Left lung (tissue), 10 donors: ENCODE data around the gene NECTIN1. TPM values are rescaled to one million over a fixed set of nuclear protein-coding genes. Genes with fewer than 3 reads are reported as not detected.

Source experiments
- ATAC-seq: fragments of 200-7000 bp; cut with Tn5 transposase; one replicate; pipeline ENCODE4 v1.9.1; 2020; ENCODE audit warnings: moderate library complexity
- DNase-seq, 4 donors: peaks; one replicate each; pipeline ENCODE4 v3.0.0-alpha.2; 2013 to 2020
- H3K27ac ChIP-seq, 2 donors: fragments of 200-600 bp; sonication (generic) in 1 of 2; one replicate each; pipeline versions ENCODE4 v1.5.0 to v1.8.0; 2020 to 2021
- H3K27me3 ChIP-seq, 2 donors: fragments of 200-600 bp; sonication (generic) in 1 of 2; one replicate each; pipeline versions ENCODE4 v1.5.0 to v1.8.0; 2020 to 2021
- H3K36me3 ChIP-seq, 2 donors: fragments of 200-600 bp; sonication (generic) in 1 of 2; one replicate each; pipeline versions ENCODE4 v1.5.0 to v1.8.0; 2020 to 2021
- H3K4me1 ChIP-seq, 2 donors: fragments of 200-600 bp; one replicate each; pipeline ENCODE4 v1.8.0; 2021
- H3K4me3 ChIP-seq, 2 donors: fragments of 200-600 bp; sonication (generic) in 1 of 2; one replicate each; pipeline versions ENCODE4 v1.5.0 to v1.8.0; 2020 to 2021; ENCODE audit warnings: mild to moderate bottlenecking in 1 of 2
- H3K9me3 ChIP-seq, 2 donors: fragments of 200-600 bp; sonication (generic) in 1 of 2; one replicate each; pipeline versions ENCODE4 v1.5.0 to v1.8.0; 2020 to 2021
- CTCF ChIP-seq, 2 donors: fragments of 200-600 bp; sonication (generic) in 1 of 2; IDR thresholded peaks; one replicate each; pipeline versions ENCODE4 v1.5.0 to v1.8.0; 2021; ENCODE audit warnings: antibody characterized with exemption in 2 of 2
- intact Hi-C, 2 donors: fragments of 100-400 bp; cut with DNase I; formaldehyde crosslinking; loops; one replicate each; pipeline versions ENCODE4 v1.11.2 to v1.14.2; 2022
- polyA plus RNA-seq, 6 donors: library from polyadenylated mRNA; unstranded; fragments of 120-200 nt; gene quantifications; one replicate each; pipeline ENCODE4 v1.2.1, GENCODE V29; 2013; ENCODE audit not compliant: insufficient read length in 6 of 6
- total RNA-seq, 2 donors: library from RNA; stranded (reverse); fragmentation: NEBNext Ultra II Directional; extraction: Animal tissue kit (Norgen Biotek cat#: 25700); gene quantifications; one replicate each; pipeline ENCODE4 v1.2.1, GENCODE V29; 2021
- donor health status: DM: no; HTN: yes; CAD: no.
- donor health status: DM: no; HTN: no; CAD: no.

The NECTIN1 gene
- total and polyA plus RNA-seq, 8 donors, result 13.0 to 21.1 (median 15.9) TPM

DNA sequence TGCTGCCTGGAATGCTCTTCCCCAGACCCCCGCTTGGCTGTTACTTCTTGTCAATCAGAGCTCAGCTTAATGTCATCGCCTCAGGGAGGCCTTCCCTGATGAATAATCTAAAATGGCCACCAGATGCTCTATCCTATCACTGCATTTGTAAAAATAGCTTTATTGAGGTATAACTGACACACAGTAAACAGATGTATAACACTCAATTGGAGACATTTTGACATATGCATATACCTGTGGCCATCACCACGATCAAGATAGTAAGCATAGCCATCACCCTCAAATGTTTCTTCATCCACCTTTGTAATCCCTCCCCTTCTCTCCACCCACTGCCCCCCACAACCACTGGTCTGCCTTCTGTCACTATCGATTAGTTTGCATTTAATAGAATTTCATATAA lies 36.6 kb upstream of the NECTIN1 start:
- no peaks in the 10 kb centered on the region for H3K36me3 ChIP-seq
- no peak for TF ChIP-seq CTCF (IDR thresholded peaks at IDR 0.05)
- ATAC-seq, result no peak
- H3K27me3 ChIP-seq, result peaks cover 0 to 36% of the 10 kb centered on the region in 2 donors
- no peak overlapping the region for H3K27ac ChIP-seq
- H3K4me3 ChIP-seq, result no peak overlapping the region
- H3K4me1 ChIP-seq, result no peaks in the 10 kb centered on the region
- no peak for DNase-seq
- H3K9me3 ChIP-seq, result peaks cover 0 to 5% of the 10 kb centered on the region in 2 donors
- intact Hi-C loops, result no loop called here

- intact Hi-C loops, result no loop called here
- Histone ChIP-seq H3K27ac (no peak overlapping the region), H3K27me3 (peaks cover 0 to 34% of the 10 kb centered on the region in 2 donors), H3K36me3 (no peaks in the 10 kb centered on the region), H3K9me3 (peaks cover 0 to 5% of the 10 kb centered on the region in 2 donors), H3K4me3 (no peak overlapping the region), H3K4me1 (no peaks in the 10 kb centered on the region)
- TF ChIP-seq CTCF (IDR thresholded peaks at IDR 0.05), result no peak
- ATAC-seq (peak; percentile 94), DNase-seq (peak in 3 of 4 donors; percentile 12 to 54 (median 52))
Observed at GRCh38 chr11:119764108-119764868, 35.3 kb upstream of the NECTIN1 start.

DNA sequence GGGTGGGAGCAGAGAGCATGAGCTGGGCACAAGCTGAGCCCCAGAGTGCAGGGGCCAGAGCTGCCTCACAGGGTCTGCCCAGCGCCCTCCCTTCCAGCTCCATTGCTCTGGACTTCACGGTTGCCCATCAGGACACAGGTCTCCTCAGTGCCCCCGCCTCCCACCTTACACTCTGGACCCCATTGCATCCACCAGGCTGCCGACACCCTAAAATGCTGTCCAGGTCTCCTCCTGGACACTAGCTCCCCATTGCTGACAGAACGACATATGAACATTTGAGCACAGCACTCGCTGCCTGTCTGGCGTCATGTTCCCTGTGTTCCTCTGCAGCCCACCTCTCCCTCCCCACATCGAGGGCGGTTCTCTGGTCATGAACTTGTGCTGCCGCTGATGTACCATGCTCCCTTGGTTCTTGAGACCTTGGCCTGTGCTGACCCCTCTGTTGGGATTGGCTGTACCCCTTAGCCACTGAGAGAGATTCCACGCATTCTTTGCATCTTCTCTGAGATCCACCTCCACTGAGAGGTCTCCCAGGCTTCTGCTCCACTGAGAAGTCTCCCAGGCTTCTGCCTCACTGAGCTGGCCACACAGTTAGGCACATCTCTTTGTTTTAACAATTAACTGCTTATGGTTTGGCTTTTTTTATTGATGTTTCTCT lies 34.2 kb upstream of the NECTIN1 start:
- no peak overlapping the region for H3K27ac ChIP-seq
- H3K9me3 ChIP-seq, result peaks cover 0 to 4% of the 10 kb centered on the region in 2 donors
- no peaks in the 10 kb centered on the region for H3K4me1 ChIP-seq
- no peak for DNase-seq
- peaks cover 0 to 34% of the 10 kb centered on the region in 2 donors for H3K27me3 ChIP-seq
- no peak for TF ChIP-seq CTCF (IDR thresholded peaks at IDR 0.05)
- no peaks in the 10 kb centered on the region for H3K36me3 ChIP-seq
- ATAC-seq, result no peak
- intact Hi-C loops, result no loop called here
- H3K4me3 ChIP-seq, result no peak overlapping the region

DNA sequence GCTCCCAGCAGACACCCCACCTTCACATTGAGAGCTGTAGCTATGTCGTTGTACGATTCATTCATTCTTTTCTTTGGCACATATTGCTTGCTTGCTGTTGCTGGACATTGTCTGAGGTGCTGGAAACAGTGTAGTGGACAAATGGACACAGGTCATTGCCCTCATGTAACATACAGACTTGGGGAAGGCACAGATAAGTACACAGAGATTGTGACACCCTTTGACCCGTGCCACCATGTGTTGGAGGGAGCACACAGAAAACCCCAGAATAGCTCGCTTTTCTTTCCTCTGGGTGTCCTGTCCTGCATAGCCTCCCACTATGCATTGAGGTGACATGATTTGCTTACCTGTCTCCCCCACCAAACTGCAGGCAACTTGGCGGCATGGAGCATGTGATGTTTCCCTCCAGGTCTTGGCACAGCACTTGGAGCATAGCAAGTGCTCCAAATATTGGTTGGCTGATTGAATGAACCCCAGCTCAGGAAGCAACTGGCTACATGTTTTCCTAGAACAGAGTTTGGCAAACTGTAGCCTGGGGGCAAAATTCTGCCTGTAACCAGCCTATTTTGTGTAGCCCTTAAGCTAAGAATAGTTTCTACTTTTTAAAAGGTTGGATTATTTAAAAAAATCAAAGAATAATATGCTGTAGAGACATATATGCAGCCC lies 30.9 kb upstream of the NECTIN1 start:
- intact Hi-C loops, result no loop called here
- Histone ChIP-seq H3K4me3 (no peak overlapping the region), H3K27me3 (peaks cover 0 to 43% of the 10 kb centered on the region in 2 donors), H3K4me1 (no peaks in the 10 kb centered on the region), H3K36me3 (no peaks in the 10 kb centered on the region), H3K9me3 (no peaks in the 10 kb centered on the region), H3K27ac (no peak overlapping the region)
- no peak for TF ChIP-seq CTCF (IDR thresholded peaks at IDR 0.05)
- ATAC-seq (no peak), DNase-seq (no peak)

- ATAC-seq (peak; percentile 41), DNase-seq (peak in 1 of 4 donors; percentile 30)
- Histone ChIP-seq H3K27ac (no peak overlapping the region), H3K4me3 (no peak overlapping the region), H3K4me1 (no peaks in the 10 kb centered on the region), H3K9me3 (no peaks in the 10 kb centered on the region), H3K27me3 (peaks cover 0 to 43% of the 10 kb centered on the region in 2 donors), H3K36me3 (no peaks in the 10 kb centered on the region)
- intact Hi-C loops, result no loop called here
- no peak for TF ChIP-seq CTCF (IDR thresholded peaks at IDR 0.05)
Observed at GRCh38 chr11:119759324-119759723, 30.3 kb upstream of the NECTIN1 start.
